Activated naive CD4-positive, alpha-beta T cell treated with anti-CD3 and anti-CD28 coated beads, Interleukin-2, amount 10 ng/mL, durations not matched to agents 7 days and 5 days (primary cell): ENCODE data around the gene ZNF276.
"Not testable (repeated sequence)": the region's sequence is repeated elsewhere in the genome, so short reads cannot be mapped to it uniquely, and the experiment has no call there.

Experiments
- CTCF ChIA-PET: fragments of 350-600 bp; sonication (Branson Sonifier 250); formaldehyde crosslinking; loops from one replicate; lab custom pipeline; 2021; ENCODE audit warnings: antibody characterized with exemption; lab: Charles Lee
- DNase-seq: peaks from one replicate; pipeline ENCODE4 v3.0.0-alpha.2; 2020
- H3K27ac Mint-ChIP-seq: one replicate; pipeline ENCODE4 v1.8.0; 2021; ENCODE audit warnings: mild to moderate bottlenecking, moderate library complexity, mixed read lengths
- H3K27me3 Mint-ChIP-seq: one replicate; pipeline ENCODE4 v1.8.0; 2021; ENCODE audit warnings: mild to moderate bottlenecking, mixed read lengths
- H3K36me3 Mint-ChIP-seq: one replicate; pipeline ENCODE4 v1.8.0; 2021; ENCODE audit warnings: mixed read lengths
- H3K4me1 Mint-ChIP-seq: one replicate; pipeline ENCODE4 v1.8.0; 2021; ENCODE audit warnings: mixed read lengths
- H3K4me3 Mint-ChIP-seq: one replicate; pipeline ENCODE4 v1.8.0; 2021; ENCODE audit warnings: mild to moderate bottlenecking, moderate library complexity, mixed read lengths
- H3K9me3 Mint-ChIP-seq: one replicate; pipeline ENCODE4 v1.8.0; 2021; ENCODE audit warnings: mixed read lengths

Gene ZNF276

GRCh38 chr16:89744813-89745212, 23.5 kb downstream of the ZNF276 start:
- CTCF ChIA-PET, result no interaction called here
- Mint-ChIP-seq H3K27ac (no peak overlapping the region), H3K4me1 (peaks cover 6% of the 10 kb centered on the region), H3K4me3 (no peak overlapping the region), H3K9me3 (no peaks in the 10 kb centered on the region), H3K27me3 (no peaks in the 10 kb centered on the region), H3K36me3 (peaks cover 43% of the 10 kb centered on the region)
- no peak for DNase-seq

GRCh38 chr16:89746043-89746442, 24.7 kb downstream of the ZNF276 start:
- no peak for DNase-seq
- Mint-ChIP-seq H3K4me3 (no peak overlapping the region), H3K27me3 (no peaks in the 10 kb centered on the region), H3K4me1 (peaks cover 8% of the 10 kb centered on the region), H3K27ac (peak overlapping the region; percentile 28), H3K9me3 (no peaks in the 10 kb centered on the region), H3K36me3 (peaks cover 42% of the 10 kb centered on the region)
- CTCF ChIA-PET, result no interaction called here

- no peaks in the 10 kb centered on the region for H3K27me3 Mint-ChIP-seq
- peaks cover 6% of the 10 kb centered on the region for H3K4me1 Mint-ChIP-seq
- no peak for DNase-seq
- no peaks in the 10 kb centered on the region for H3K9me3 Mint-ChIP-seq
- H3K36me3 Mint-ChIP-seq, result peaks cover 43% of the 10 kb centered on the region
- CTCF ChIA-PET, result interaction anchor here (1.3 kb wide), 1 partner anchor 9 kb away, joined by 4 read pairs; no protein-coding TSS in a partner anchor
- H3K4me3 Mint-ChIP-seq, result no peak overlapping the region
- H3K27ac Mint-ChIP-seq, result no peak overlapping the region
These were observed 26.7 kb downstream of the ZNF276 start for GRCh38 chr16:89748076-89748475.

GRCh38 chr16:89748921-89749320, 27.6 kb downstream of the ZNF276 start:
- Mint-ChIP-seq H3K4me1 (peaks cover 6% of the 10 kb centered on the region), H3K36me3 (peaks cover 45% of the 10 kb centered on the region), H3K9me3 (no peaks in the 10 kb centered on the region), H3K4me3 (no peak overlapping the region), H3K27me3 (no peaks in the 10 kb centered on the region), H3K27ac (no peak overlapping the region)
- no peak for DNase-seq
- CTCF ChIA-PET, result no interaction called here

- H3K4me3 Mint-ChIP-seq, result no peak overlapping the region
These were observed 28.3 kb downstream of the ZNF276 start for GRCh38 chr16:89749637-89750036.

GRCh38 chr16:89759746-89760340, 38.5 kb downstream of the ZNF276 start:
- Mint-ChIP-seq H3K36me3 (peaks cover 53% of the 10 kb centered on the region), H3K9me3 (no peaks in the 10 kb centered on the region), H3K4me3 (no peak overlapping the region), H3K27ac (peak overlapping the region; percentile 92), H3K27me3 (no peaks in the 10 kb centered on the region), H3K4me1 (peaks cover 33% of the 10 kb centered on the region)
- no peak for DNase-seq
- CTCF ChIA-PET, result no interaction called here

More at GRCh38 chr16:89749637-89750036, 28.3 kb downstream of the ZNF276 start:
- H3K27ac Mint-ChIP-seq, result no peak overlapping the region
- no peaks in the 10 kb centered on the region for H3K27me3 Mint-ChIP-seq
- H3K9me3 Mint-ChIP-seq, result no peaks in the 10 kb centered on the region
- DNase-seq, result no peak
- H3K4me1 Mint-ChIP-seq, result peaks cover 6% of the 10 kb centered on the region
- CTCF ChIA-PET, result no interaction called here
- H3K36me3 Mint-ChIP-seq, result peaks cover 43% of the 10 kb centered on the region

GRCh38 chr16:89761304-89761922, 40.1 kb downstream of the ZNF276 start:
- DNase-seq, result peak; percentile 35
- Mint-ChIP-seq H3K27me3 (no peaks in the 10 kb centered on the region), H3K4me3 (peak overlapping the region; percentile 68), H3K4me1 (peaks cover 41% of the 10 kb centered on the region), H3K36me3 (peaks cover 49% of the 10 kb centered on the region), H3K9me3 (no peaks in the 10 kb centered on the region), H3K27ac (peak overlapping the region; percentile 92)
- CTCF ChIA-PET, result interaction anchor here (0.9 to 1.7 kb wide), 7 partner anchors 9 to 146 kb away, joined by 3 to 11 read pairs (median 4); partner anchors contain the start of gene TCF25

- DNase-seq, result peak; percentile 60
- no peaks in the 10 kb centered on the region for H3K9me3 Mint-ChIP-seq
- H3K4me1 Mint-ChIP-seq, result peaks cover 39% of the 10 kb centered on the region
- peaks cover 53% of the 10 kb centered on the region for H3K36me3 Mint-ChIP-seq
- H3K27me3 Mint-ChIP-seq, result no peaks in the 10 kb centered on the region
- H3K4me3 Mint-ChIP-seq, result peak overlapping the region; percentile 44
- CTCF ChIA-PET, result no interaction called here
- peak overlapping the region; percentile 85 for H3K27ac Mint-ChIP-seq
These were observed 43.4 kb downstream of the ZNF276 start for GRCh38 chr16:89764711-89765201.

- Mint-ChIP-seq H3K36me3 (peaks cover 50% of the 10 kb centered on the region), H3K9me3 (no peaks in the 10 kb centered on the region), H3K27me3 (no peaks in the 10 kb centered on the region), H3K4me3 (no peak overlapping the region), H3K27ac (peak overlapping the region; percentile 85), H3K4me1 (peaks cover 33% of the 10 kb centered on the region)
- CTCF ChIA-PET, result no interaction called here
- DNase-seq, result no peak
These were observed 44.0 kb downstream of the ZNF276 start for GRCh38 chr16:89765292-89765830.

GRCh38 chr16:89770367-89770766, 49.0 kb downstream of the ZNF276 start:
- CTCF ChIA-PET, result no interaction called here
- Mint-ChIP-seq H3K9me3 (no peaks in the 10 kb centered on the region), H3K27ac (no peak overlapping the region), H3K4me3 (no peak overlapping the region), H3K36me3 (peaks cover 53% of the 10 kb centered on the region), H3K4me1 (peaks cover 3% of the 10 kb centered on the region), H3K27me3 (no peaks in the 10 kb centered on the region)
- no peak for DNase-seq

- CTCF ChIA-PET, result no interaction called here
- no peaks in the 10 kb centered on the region for H3K4me1 Mint-ChIP-seq
- peaks cover 45% of the 10 kb centered on the region for H3K36me3 Mint-ChIP-seq
- H3K27ac Mint-ChIP-seq, result no peak overlapping the region
- H3K9me3 Mint-ChIP-seq, result no peaks in the 10 kb centered on the region
- no peak overlapping the region for H3K4me3 Mint-ChIP-seq
- H3K27me3 Mint-ChIP-seq, result no peaks in the 10 kb centered on the region
- no peak for DNase-seq
These were observed 53.9 kb downstream of the ZNF276 start for GRCh38 chr16:89775223-89775622.

GRCh38 chr16:89778211-89778610, 56.9 kb downstream of the ZNF276 start:
- H3K27ac Mint-ChIP-seq, H3K4me1 Mint-ChIP-seq, H3K4me3 Mint-ChIP-seq, H3K27me3 Mint-ChIP-seq, CTCF ChIA-PET, H3K9me3 Mint-ChIP-seq, DNase-seq: not testable (repeated sequence)
- H3K36me3 Mint-ChIP-seq, result peaks cover 42% of the 10 kb centered on the region

GRCh38 chr16:89779231-89779908, 58.0 kb downstream of the ZNF276 start:
- H3K27me3 Mint-ChIP-seq, result no peaks in the 10 kb centered on the region
- no peak for DNase-seq
- no peak overlapping the region for H3K4me3 Mint-ChIP-seq
- peaks cover 41% of the 10 kb centered on the region for H3K36me3 Mint-ChIP-seq
- H3K27ac Mint-ChIP-seq, result no peak overlapping the region
- CTCF ChIA-PET, result interaction anchor here (1.5 kb wide), 2 partner anchors 14 to 71 kb away, joined by 3 read pairs; no protein-coding TSS in a partner anchor
- H3K4me1 Mint-ChIP-seq, result peaks cover 2% of the 10 kb centered on the region
- H3K9me3 Mint-ChIP-seq, result no peaks in the 10 kb centered on the region

GRCh38 chr16:89779909-89780305, 58.6 kb downstream of the ZNF276 start:
- H3K27ac Mint-ChIP-seq, result no peak overlapping the region
- no peak for DNase-seq
- no peak overlapping the region for H3K4me3 Mint-ChIP-seq
- no peaks in the 10 kb centered on the region for H3K27me3 Mint-ChIP-seq
- peaks cover 7% of the 10 kb centered on the region for H3K4me1 Mint-ChIP-seq
- peaks cover 47% of the 10 kb centered on the region for H3K36me3 Mint-ChIP-seq
- H3K9me3 Mint-ChIP-seq, result no peaks in the 10 kb centered on the region
- CTCF ChIA-PET, result interaction anchor here (1.5 kb wide), 2 partner anchors 13 to 72 kb away, joined by 3 read pairs; no protein-coding TSS in a partner anchor
